ENCODE data around the gene THOC7. TPM values are rescaled to one million over a fixed set of nuclear protein-coding genes. Genes with fewer than 3 reads are reported as not detected.
A peak's percentile ranks its signal among the peaks of the same experiment; 100 is the strongest.

THOC7 gene
- total RNA-seq, 4 donors from 2014 or later: 25.4 to 86.2 (median 52.0) TPM

DNA sequence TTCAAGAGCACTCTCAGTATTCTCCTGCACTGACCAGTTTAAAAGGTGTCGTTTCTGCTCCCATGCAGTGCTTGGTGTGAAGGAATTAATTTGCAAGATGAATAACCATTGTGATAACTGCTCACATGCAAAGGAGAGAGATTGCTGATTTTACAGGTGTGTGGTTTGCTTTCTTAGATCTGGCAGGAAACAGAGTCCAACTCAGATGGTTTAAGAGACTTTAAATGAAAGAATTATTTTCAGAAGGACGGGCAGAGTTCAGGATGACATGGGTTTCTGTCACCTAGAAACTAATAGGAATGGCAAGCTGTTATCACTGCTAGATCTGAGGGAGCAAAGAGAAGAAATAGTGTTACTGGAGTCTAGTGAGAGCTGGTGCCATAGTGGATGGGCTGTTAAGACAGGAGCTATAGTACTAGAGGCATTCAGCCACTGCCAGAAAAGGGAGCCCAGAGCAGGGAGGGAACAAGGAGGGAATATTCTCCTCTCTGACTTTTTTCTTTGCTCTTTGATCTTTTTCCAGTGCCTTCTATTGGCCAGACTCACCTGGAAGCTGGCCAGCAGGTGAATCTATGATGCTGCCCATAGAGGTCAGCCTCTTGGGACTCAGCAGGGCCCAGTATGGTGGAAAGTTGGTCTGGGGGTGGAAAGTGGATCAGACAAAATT is 14.9 kb upstream of the THOC7 start:
- Histone ChIP-seq H3K9me3 (no peaks in the 10 kb centered on the region), H3K27me3 (no peaks in the 10 kb centered on the region), H3K4me1 (no peaks in the 10 kb centered on the region), H3K36me3 (no peaks in the 10 kb centered on the region), H3K4me3 (no peak overlapping the region), H3K27ac (no peak overlapping the region)
- no peak for DNase-seq
- TF ChIP-seq POLR2A (IDR thresholded peaks at IDR 0.05): no peak
- TF ChIP-seq CTCF (IDR thresholded peaks at IDR 0.05): no peak
- intact Hi-C loops (cut with DNase I; ENCODE audit: low total_unique reads): no loop called here

- intact Hi-C loops (cut with DNase I; ENCODE audit: low total_unique reads): no loop called here
- TF ChIP-seq POLR2A (IDR thresholded peaks at IDR 0.05) (no peak), CTCF (IDR thresholded peaks at IDR 0.05) (no peak)
- Histone ChIP-seq H3K4me3 (no peak overlapping the region), H3K36me3 (no peaks in the 10 kb centered on the region), H3K27ac (no peak overlapping the region), H3K27me3 (no peaks in the 10 kb centered on the region), H3K4me1 (no peaks in the 10 kb centered on the region), H3K9me3 (no peaks in the 10 kb centered on the region)
- no peak for DNase-seq
These were observed 14.3 kb upstream of the THOC7 start for GRCh38 chr3:63877737-63878393.

DNA sequence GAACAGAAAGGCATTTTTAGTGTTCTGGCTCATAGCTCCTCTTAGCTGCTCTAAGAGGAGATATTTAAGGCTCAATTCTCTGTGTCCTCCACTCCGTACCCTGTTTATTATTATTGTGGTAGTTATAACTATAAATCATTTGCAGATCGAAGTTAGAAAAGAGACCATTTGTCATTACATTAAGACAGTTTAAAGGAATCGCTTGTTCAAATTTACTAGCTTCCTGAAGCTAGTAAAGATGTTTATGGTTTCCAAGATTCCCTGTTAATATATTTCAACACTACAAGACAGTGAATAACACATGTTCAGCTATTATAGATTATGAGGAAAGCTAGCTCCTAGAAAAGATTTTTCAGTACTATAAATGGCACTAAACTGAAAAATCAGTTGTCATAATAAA is 12.7 kb upstream of the THOC7 start:
- no peak overlapping the region for H3K4me3 ChIP-seq
- H3K27me3 ChIP-seq: no peaks in the 10 kb centered on the region
- intact Hi-C loops (cut with DNase I; ENCODE audit: low total_unique reads): no loop called here
- no peaks in the 10 kb centered on the region for H3K9me3 ChIP-seq
- H3K27ac ChIP-seq: peak overlapping the region in 1 of 2 donors; percentile 2
- no peaks in the 10 kb centered on the region for H3K36me3 ChIP-seq
- no peak for DNase-seq
- no peak for TF ChIP-seq CTCF (IDR thresholded peaks at IDR 0.05)
- TF ChIP-seq POLR2A (IDR thresholded peaks at IDR 0.05): no peak
- no peaks in the 10 kb centered on the region for H3K4me1 ChIP-seq

- Histone ChIP-seq H3K36me3 (no peaks in the 10 kb centered on the region), H3K27ac (peak overlapping the region in 1 of 2 donors; percentile 2), H3K9me3 (no peaks in the 10 kb centered on the region), H3K27me3 (no peaks in the 10 kb centered on the region), H3K4me3 (no peak overlapping the region), H3K4me1 (no peaks in the 10 kb centered on the region)
- TF ChIP-seq CTCF (IDR thresholded peaks at IDR 0.05): no peak
- TF ChIP-seq POLR2A (IDR thresholded peaks at IDR 0.05): no peak
- DNase-seq: no peak
- intact Hi-C loops (cut with DNase I; ENCODE audit: low total_unique reads): no loop called here
These were observed 11.9 kb upstream of the THOC7 start for GRCh38 chr3:63875510-63875909.

GRCh38 chr3:63874769-63875168 is 11.2 kb upstream of the THOC7 start:
- intact Hi-C loops (cut with DNase I; ENCODE audit: low total_unique reads): no loop called here
- H3K27me3 ChIP-seq: no peaks in the 10 kb centered on the region
- no peak for DNase-seq
- H3K4me3 ChIP-seq: no peak overlapping the region
- no peak overlapping the region for H3K27ac ChIP-seq
- H3K4me1 ChIP-seq: no peaks in the 10 kb centered on the region
- TF ChIP-seq POLR2A (IDR thresholded peaks at IDR 0.05) (no peak), CTCF (IDR thresholded peaks at IDR 0.05) (no peak)
- no peaks in the 10 kb centered on the region for H3K36me3 ChIP-seq
- no peaks in the 10 kb centered on the region for H3K9me3 ChIP-seq
